ENCODE measurements around the gene BCL2L1. TPM values are rescaled to one million over a fixed set of nuclear protein-coding genes. Genes with fewer than 3 reads are reported as not detected.

BCL2L1 gene
- 100 to 1,000 TPM; 111 to 122 (median 117) TPM for total RNA-seq (2021; fragmentation: NEBNext Ultra II Directional; extraction: Animal tissue kit (Norgen Biotek cat#: 25700))
- long read RNA-seq, transcript BCL2L1-203 (2 exons, 2,578 nt), result minor isoform, 5 of 68 reads
- long read RNA-seq, transcript BCL2L1-201 (3 exons, 2,610 nt), result major isoform, 17 of 68 reads
- long read RNA-seq, partial matches to known transcripts, result 1 of 68 reads
- long read RNA-seq, other reads (novel, unspliced or antisense), result 41 of 68 reads

GRCh38 chr20:31722257-31723068, at the start of gene BCL2L1:
BCL2L1 (minus strand) TSS chr20:31722868; CDS start chr20:31722218, 650 bp downstream.
- Mint-ChIP-seq H3K36me3 (ENCODE audit: low read depth) (peaks cover 45% of the 10 kb centered on the region), H3K27ac (peak within 1 kb of the TSS; percentile 98), H3K27me3 (ENCODE audit: insufficient read depth) (no peaks in the 10 kb centered on the region; the same call in 1 of the 2 replicates), H3K9me3 (no peaks in the 10 kb centered on the region), H3K4me3 (peak within 1 kb of the TSS; percentile 88), H3K4me1 (ENCODE audit: low read depth) (peaks cover 65% of the 10 kb centered on the region)
- peak; percentile 82 for DNase-seq
- TF ChIP-seq CTCF (IDR thresholded peaks at IDR 0.05), result peak; percentile 80

- Mint-ChIP-seq H3K27ac (peak overlapping the region; percentile 77), H3K36me3 (ENCODE audit: low read depth) (peaks cover 28% of the 10 kb centered on the region), H3K4me3 (peak overlapping the region; percentile 55), H3K27me3 (ENCODE audit: insufficient read depth) (no peaks in the 10 kb centered on the region), H3K4me1 (ENCODE audit: low read depth) (peaks cover 23% of the 10 kb centered on the region), H3K9me3 (no peaks in the 10 kb centered on the region)
- no peak for TF ChIP-seq CTCF (IDR thresholded peaks at IDR 0.05)
- DNase-seq, result no peak
These were observed 47.6 kb upstream of the BCL2L1 start for GRCh38 chr20:31770243-31770642.

GRCh38 chr20:31769681-31770080, 47.0 kb upstream of the BCL2L1 start:
- Mint-ChIP-seq H3K4me3 (peak overlapping the region; percentile 55), H3K36me3 (ENCODE audit: low read depth) (peaks cover 29% of the 10 kb centered on the region), H3K27me3 (ENCODE audit: insufficient read depth) (peaks cover 2% of the 10 kb centered on the region; the same call in 1 of the 2 replicates), H3K9me3 (no peaks in the 10 kb centered on the region), H3K4me1 (ENCODE audit: low read depth) (peaks cover 29% of the 10 kb centered on the region), H3K27ac (peak overlapping the region; percentile 77)
- TF ChIP-seq CTCF (IDR thresholded peaks at IDR 0.05), result no peak
- no peak for DNase-seq

- Mint-ChIP-seq H3K27me3 (ENCODE audit: insufficient read depth) (peaks cover 2% of the 10 kb centered on the region; the same call in 1 of the 2 replicates), H3K4me1 (ENCODE audit: low read depth) (peaks cover 35% of the 10 kb centered on the region), H3K4me3 (no peak overlapping the region), H3K27ac (no peak overlapping the region), H3K36me3 (ENCODE audit: low read depth) (peaks cover 32% of the 10 kb centered on the region), H3K9me3 (no peaks in the 10 kb centered on the region)
- no peak for DNase-seq
- no peak for TF ChIP-seq CTCF (IDR thresholded peaks at IDR 0.05)
These were observed 45.1 kb upstream of the BCL2L1 start for GRCh38 chr20:31767805-31768204.

GRCh38 chr20:31764641-31765305, 42.1 kb upstream of the BCL2L1 start:
- DNase-seq, result peak; percentile 64
- Mint-ChIP-seq H3K27me3 (ENCODE audit: insufficient read depth) (peaks cover 2% of the 10 kb centered on the region; the same call in 1 of the 2 replicates), H3K4me1 (ENCODE audit: low read depth) (peaks cover 39% of the 10 kb centered on the region), H3K4me3 (peak overlapping the region; percentile 4), H3K9me3 (no peaks in the 10 kb centered on the region), H3K36me3 (ENCODE audit: low read depth) (peaks cover 22% of the 10 kb centered on the region), H3K27ac (peak overlapping the region; percentile 84)
- TF ChIP-seq CTCF (IDR thresholded peaks at IDR 0.05), result no peak

Measured in HFFc6 (cell line).